NCI-H1417 treated with DMSO at 0.1 percent for 48 hours (cell line): ENCODE data around the gene FAM181A.

Source experiments
- DNase-seq: peaks from one replicate; lab custom pipeline; 2025; lab: John Stamatoyannopoulos, UW

FAM181A gene

GRCh38 chr14:93962701-93963601 is 35.8 kb downstream of the FAM181A start:
- DNase-seq: no peak

GRCh38 chr14:93963692-93964091 is 36.5 kb downstream of the FAM181A start:
- no peak for DNase-seq

- no peak for DNase-seq
Observed at GRCh38 chr14:93964281-93964680, 37.1 kb downstream of the FAM181A start.

- DNase-seq: no peak
Observed at GRCh38 chr14:93964820-93965286, 37.7 kb downstream of the FAM181A start.

GRCh38 chr14:93965287-93965821 is 38.2 kb downstream of the FAM181A start:
- no peak for DNase-seq

- DNase-seq: no peak
Observed at GRCh38 chr14:93965946-93966474, 38.9 kb downstream of the FAM181A start.

GRCh38 chr14:93967637-93968250 is 40.6 kb downstream of the FAM181A start:
- no peak for DNase-seq

GRCh38 chr14:93969082-93969828 is 42.1 kb downstream of the FAM181A start:
- no peak for DNase-seq

- no peak for DNase-seq
Observed at GRCh38 chr14:93970585-93970964, 43.4 kb downstream of the FAM181A start.

GRCh38 chr14:93970965-93971634 is 44.0 kb downstream of the FAM181A start:
- no peak for DNase-seq

- no peak for DNase-seq
Observed at GRCh38 chr14:93971635-93972027, 44.5 kb downstream of the FAM181A start.

- DNase-seq: no peak
Observed at GRCh38 chr14:93972618-93973205, 45.6 kb downstream of the FAM181A start.

GRCh38 chr14:93973607-93974006 is 46.5 kb downstream of the FAM181A start:
- no peak for DNase-seq

- no peak for DNase-seq
Observed at GRCh38 chr14:93974299-93974698, 47.2 kb downstream of the FAM181A start.

GRCh38 chr14:93974833-93975232 is 47.7 kb downstream of the FAM181A start:
- no peak for DNase-seq

GRCh38 chr14:93975791-93976476 is 48.8 kb downstream of the FAM181A start:
- no peak for DNase-seq

- DNase-seq: no peak
Observed at GRCh38 chr14:93976477-93977057, 49.4 kb downstream of the FAM181A start, which contains the start of gene ASB2. ASB2 (minus strand) TSS chr14:93976570; CDS start chr14:93964539, 12,031 bp downstream.

- no peak for DNase-seq
Observed at GRCh38 chr14:93977171-93977570, 50.0 kb downstream of the FAM181A start.

- DNase-seq: no peak
Observed at GRCh38 chr14:93977790-93978581, 50.8 kb downstream of the FAM181A start.
